Ishikawa (cell line): ENCODE measurements around the gene COL24A1.

ENCODE experiments used
- CEBPB ChIP-seq: IDR thresholded peaks from 2 replicates; pipeline ENCODE4 v1.6.1; 2012
- CREB1 ChIP-seq: IDR thresholded peaks from 2 replicates; pipeline ENCODE4 v1.6.1; 2012; ENCODE audit warnings: low read depth
- EGR1 ChIP-seq: IDR thresholded peaks from 2 replicates; pipeline ENCODE4 v1.6.1; 2012
- EP300 ChIP-seq: IDR thresholded peaks from 2 replicates; pipeline ENCODE4 v1.6.1; 2012; ENCODE audit warnings: borderline replicate concordance
- FOXM1 ChIP-seq: IDR thresholded peaks from 2 replicates; pipeline ENCODE4 v1.6.1; 2012; ENCODE audit warnings: low read depth, borderline replicate concordance
- NFIC ChIP-seq: IDR thresholded peaks from 2 replicates; pipeline ENCODE4 v1.6.1; 2012
- RAD21 ChIP-seq: IDR thresholded peaks from 2 replicates; pipeline ENCODE4 v1.6.1; 2012; ENCODE audit warnings: low read depth
- REST ChIP-seq: IDR thresholded peaks from 2 replicates; pipeline ENCODE4 v1.6.1; 2012; ENCODE audit warnings: low read depth, mild to moderate bottlenecking
- TAF1 ChIP-seq: IDR thresholded peaks from 2 replicates; pipeline ENCODE4 v1.6.1; 2012; ENCODE audit warnings: low read depth, mild to moderate bottlenecking
- TCF12 ChIP-seq: IDR thresholded peaks from 2 replicates; pipeline ENCODE4 v1.6.1; 2012; ENCODE audit warnings: low read depth
- TEAD4 ChIP-seq: IDR thresholded peaks from 2 replicates; pipeline ENCODE4 v1.6.1; 2012
- YY1 ChIP-seq: IDR thresholded peaks from 2 replicates; pipeline ENCODE4 v1.6.1; 2012; ENCODE audit warnings: low read depth
- ZBTB7A ChIP-seq: IDR thresholded peaks from 2 replicates; pipeline ENCODE4 v1.6.1; 2012; ENCODE audit warnings: low read depth
- TF ChIP-seq, protein P1 (sequence below): IDR thresholded peaks from 2 replicates; pipeline ENCODE4 v1.6.1; 2012
- TF ChIP-seq, protein P2 (sequence below): IDR thresholded peaks from 2 replicates; pipeline ENCODE4 v1.6.1; 2012

COL24A1 gene

GRCh38 chr1:85683292-85684025 lies 473.1 kb downstream of the COL24A1 start:
- TF ChIP-seq EGR1 (no peak), TAF1 (no peak), NFIC (no peak), ZBTB7A (no peak), TCF12 (no peak), TEAD4 (no peak), CREB1 (no peak), RAD21 (no peak), YY1 (no peak), FOXM1 (no peak), REST (no peak), CEBPB (no peak), EP300 (no peak)
- TF ChIP-seq, protein P1, sequence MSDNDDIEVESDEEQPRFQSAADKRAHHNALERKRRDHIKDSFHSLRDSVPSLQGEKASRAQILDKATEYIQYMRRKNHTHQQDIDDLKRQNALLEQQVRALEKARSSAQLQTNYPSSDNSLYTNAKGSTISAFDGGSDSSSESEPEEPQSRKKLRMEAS = no peak
- TF ChIP-seq, protein P2, sequence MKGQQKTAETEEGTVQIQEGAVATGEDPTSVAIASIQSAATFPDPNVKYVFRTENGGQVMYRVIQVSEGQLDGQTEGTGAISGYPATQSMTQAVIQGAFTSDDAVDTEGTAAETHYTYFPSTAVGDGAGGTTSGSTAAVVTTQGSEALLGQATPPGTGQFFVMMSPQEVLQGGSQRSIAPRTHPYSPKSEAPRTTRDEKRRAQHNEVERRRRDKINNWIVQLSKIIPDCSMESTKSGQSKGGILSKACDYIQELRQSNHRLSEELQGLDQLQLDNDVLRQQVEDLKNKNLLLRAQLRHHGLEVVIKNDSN = no peak

DNA sequence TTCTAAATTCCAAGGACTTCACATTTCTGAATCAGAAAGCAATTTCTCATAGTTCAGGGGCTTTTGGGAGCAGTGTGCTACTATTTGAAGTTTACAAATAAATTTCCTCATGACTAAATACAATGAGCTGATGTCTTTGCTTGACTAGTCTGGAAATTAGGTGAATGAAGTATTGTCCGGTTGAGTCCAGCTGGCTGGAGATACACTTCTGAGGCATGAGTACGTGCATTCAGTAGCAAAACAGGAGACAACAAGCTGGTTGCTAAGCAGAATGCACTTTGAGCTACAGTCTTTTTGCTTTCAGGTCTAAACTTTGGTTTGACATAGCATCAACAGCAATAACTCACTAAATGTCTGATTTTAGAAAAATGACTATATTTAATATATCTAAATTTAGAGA lies 475.5 kb downstream of the COL24A1 start:
- no peak for TF ChIP-seq EGR1
- no peak for TF ChIP-seq TAF1
- no peak for TF ChIP-seq REST
